Activated B cell treated with CpG ODN at 0.5 μM for 24 hours (primary cell): Measurements from ENCODE around the gene DDX10. TPM values are rescaled to one million over a fixed set of nuclear protein-coding genes. Genes with fewer than 3 reads are reported as not detected.

Experiments
- ATAC-seq: fragments of 200-7000 bp; cut with Tn5 transposase; one replicate; pipeline ENCODE4 v1.10.0; 2021; ENCODE audit warnings: low read depth, mild to moderate bottlenecking, moderate library complexity
- CTCF ChIA-PET: fragments of 350-600 bp; sonication (Branson Sonifier 250); formaldehyde crosslinking; loops from one replicate; lab custom pipeline; 2021; ENCODE audit warnings: antibody characterized with exemption; lab: Charles Lee
- POLR2A ChIA-PET: fragments of 350-600 bp; sonication (Branson Sonifier 250); formaldehyde crosslinking; loops from one replicate; lab custom pipeline; 2021; ENCODE audit warnings: antibody characterized with exemption; lab: Charles Lee
- DNase-seq: peaks from one replicate; pipeline ENCODE4 v3.0.0; 2022
- H3K27ac Mint-ChIP-seq: one replicate; pipeline ENCODE4 v1.8.0; 2020; ENCODE audit warnings: mixed read lengths
- H3K27me3 Mint-ChIP-seq: one replicate; pipeline ENCODE4 v1.8.0; 2021; ENCODE audit warnings: mixed read lengths
- H3K36me3 Mint-ChIP-seq: one replicate; pipeline ENCODE4 v1.8.0; 2021; ENCODE audit warnings: low read depth, mixed read lengths
- H3K4me1 Mint-ChIP-seq: one replicate; pipeline ENCODE4 v1.8.0; 2021; ENCODE audit warnings: mixed read lengths
- H3K4me3 Mint-ChIP-seq: one replicate; pipeline ENCODE4 v1.8.0; 2020; ENCODE audit warnings: mild to moderate bottlenecking, mixed read lengths
- H3K9me3 Mint-ChIP-seq: one replicate; pipeline ENCODE4 v1.8.0; 2020; ENCODE audit warnings: mixed read lengths
- intact Hi-C: fragments of 100-400 bp; cut with micrococcal nuclease; formaldehyde crosslinking; loops from one replicate; pipeline ENCODE4 v1.15.1; 2024
- total RNA-seq: library from RNA; stranded (reverse); gene quantifications from 2 replicates; pipeline ENCODE4 v1.2.3, GENCODE V29; 2022
- TF ChIP-seq, protein P1 (sequence below): fragments of 200-600 bp; IDR thresholded peaks from one replicate; pipeline ENCODE4 v1.8.0; 2022; ENCODE audit warnings: antibody characterized with exemption, mild to moderate bottlenecking

DDX10 gene
- total RNA-seq, 1 donor from 2014 or later = 43.3 TPM

DNA sequence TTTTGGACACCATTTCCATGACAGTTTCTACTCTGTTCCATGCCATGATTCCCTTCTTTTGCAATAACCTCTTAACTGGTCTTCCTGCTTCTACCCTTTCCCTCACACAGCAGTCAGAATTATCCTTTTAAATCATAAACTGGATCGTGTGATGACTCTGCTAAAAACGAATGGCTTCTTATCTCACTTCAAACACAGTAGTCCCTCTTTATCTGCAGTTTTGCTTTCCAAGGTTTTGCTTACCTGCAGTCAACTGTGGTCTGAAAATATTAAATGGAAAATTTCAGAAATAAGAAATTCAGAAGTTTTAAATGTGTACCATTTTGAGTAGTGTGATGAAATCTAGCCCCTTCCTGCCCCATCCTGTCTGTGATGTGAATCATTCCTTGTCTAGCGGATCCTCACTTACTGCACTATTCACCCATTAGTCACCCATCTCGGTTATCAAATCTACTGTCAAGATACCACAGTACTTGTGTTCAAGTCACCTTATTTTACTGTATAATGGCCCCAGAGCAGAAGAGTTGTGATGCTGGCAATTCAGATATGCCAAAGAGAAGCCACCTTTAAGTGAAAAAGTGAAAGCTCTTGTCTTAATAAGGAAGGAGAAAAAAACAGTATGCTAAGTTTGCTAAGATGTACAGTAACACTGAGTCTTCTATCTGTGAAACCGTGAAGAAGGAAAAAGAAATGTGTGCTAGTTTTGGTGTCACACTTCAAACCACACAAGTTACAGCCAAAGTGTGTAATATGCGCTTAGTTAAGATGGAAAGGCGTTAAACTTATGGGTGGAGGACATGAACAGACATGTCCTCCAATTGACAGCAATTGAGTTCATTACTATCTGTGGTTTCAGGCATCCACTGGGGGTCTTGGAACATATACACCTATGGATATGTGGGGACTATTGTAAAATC, 283.0 kb downstream of the DDX10 start:
- peaks cover 6% of the 10 kb centered on the region for H3K9me3 Mint-ChIP-seq
- H3K36me3 Mint-ChIP-seq = peaks cover 28% of the 10 kb centered on the region
- ATAC-seq = no peak
- no peaks in the 10 kb centered on the region for H3K27me3 Mint-ChIP-seq
- CTCF ChIA-PET = no interaction called here
- no peak overlapping the region for H3K4me3 Mint-ChIP-seq
- no peaks in the 10 kb centered on the region for H3K4me1 Mint-ChIP-seq
- POLR2A ChIA-PET = no interaction called here
- TF ChIP-seq, protein P1, sequence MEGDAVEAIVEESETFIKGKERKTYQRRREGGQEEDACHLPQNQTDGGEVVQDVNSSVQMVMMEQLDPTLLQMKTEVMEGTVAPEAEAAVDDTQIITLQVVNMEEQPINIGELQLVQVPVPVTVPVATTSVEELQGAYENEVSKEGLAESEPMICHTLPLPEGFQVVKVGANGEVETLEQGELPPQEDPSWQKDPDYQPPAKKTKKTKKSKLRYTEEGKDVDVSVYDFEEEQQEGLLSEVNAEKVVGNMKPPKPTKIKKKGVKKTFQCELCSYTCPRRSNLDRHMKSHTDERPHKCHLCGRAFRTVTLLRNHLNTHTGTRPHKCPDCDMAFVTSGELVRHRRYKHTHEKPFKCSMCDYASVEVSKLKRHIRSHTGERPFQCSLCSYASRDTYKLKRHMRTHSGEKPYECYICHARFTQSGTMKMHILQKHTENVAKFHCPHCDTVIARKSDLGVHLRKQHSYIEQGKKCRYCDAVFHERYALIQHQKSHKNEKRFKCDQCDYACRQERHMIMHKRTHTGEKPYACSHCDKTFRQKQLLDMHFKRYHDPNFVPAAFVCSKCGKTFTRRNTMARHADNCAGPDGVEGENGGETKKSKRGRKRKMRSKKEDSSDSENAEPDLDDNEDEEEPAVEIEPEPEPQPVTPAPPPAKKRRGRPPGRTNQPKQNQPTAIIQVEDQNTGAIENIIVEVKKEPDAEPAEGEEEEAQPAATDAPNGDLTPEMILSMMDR = no peak
- no peak for DNase-seq
- intact Hi-C loops = no loop called here
- H3K27ac Mint-ChIP-seq = no peak overlapping the region

DNA sequence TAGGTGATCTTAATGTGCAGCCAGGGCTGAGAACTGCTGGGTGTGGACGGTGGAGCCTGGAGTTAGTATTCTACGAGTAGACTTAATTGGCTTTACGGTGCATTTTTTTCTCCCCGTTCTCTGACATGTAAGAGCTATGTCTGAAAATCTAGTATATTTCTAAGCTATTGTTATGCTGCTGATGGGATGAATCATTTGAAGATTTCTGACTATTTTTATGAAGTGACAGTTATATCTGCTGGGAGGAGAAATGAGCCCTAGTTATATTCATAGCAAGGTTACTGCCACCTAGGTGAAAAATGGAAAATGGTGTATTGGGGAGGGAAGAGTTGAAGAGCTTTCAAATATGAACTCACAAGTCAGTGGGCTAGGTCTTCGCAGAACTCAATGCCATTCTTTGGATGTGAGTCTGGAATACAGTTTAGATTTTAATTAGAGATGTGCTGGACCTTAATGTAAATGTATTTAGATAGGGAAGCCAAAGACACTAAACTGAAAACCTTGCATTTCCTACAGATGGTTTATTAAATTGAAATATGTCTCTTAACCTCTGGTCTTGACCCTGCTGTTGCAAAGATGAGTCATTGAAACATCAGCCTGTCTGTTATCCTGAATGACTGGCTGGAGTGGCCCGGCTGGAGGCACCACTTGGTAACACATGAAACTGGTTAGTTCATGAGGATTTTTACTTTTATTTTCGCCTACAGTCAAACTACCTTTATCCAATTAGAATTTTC, 293.7 kb downstream of the DDX10 start:
- Mint-ChIP-seq H3K4me3 (no peak overlapping the region), H3K36me3 (peaks cover 3% of the 10 kb centered on the region), H3K4me1 (no peaks in the 10 kb centered on the region), H3K9me3 (peaks cover 2% of the 10 kb centered on the region), H3K27ac (no peak overlapping the region), H3K27me3 (peaks cover 2% of the 10 kb centered on the region)
- intact Hi-C loops = no loop called here
- TF ChIP-seq, protein P1 = no peak
- CTCF ChIA-PET = no interaction called here
- POLR2A ChIA-PET = no interaction called here
- DNase-seq (no peak), ATAC-seq (no peak)

DNA sequence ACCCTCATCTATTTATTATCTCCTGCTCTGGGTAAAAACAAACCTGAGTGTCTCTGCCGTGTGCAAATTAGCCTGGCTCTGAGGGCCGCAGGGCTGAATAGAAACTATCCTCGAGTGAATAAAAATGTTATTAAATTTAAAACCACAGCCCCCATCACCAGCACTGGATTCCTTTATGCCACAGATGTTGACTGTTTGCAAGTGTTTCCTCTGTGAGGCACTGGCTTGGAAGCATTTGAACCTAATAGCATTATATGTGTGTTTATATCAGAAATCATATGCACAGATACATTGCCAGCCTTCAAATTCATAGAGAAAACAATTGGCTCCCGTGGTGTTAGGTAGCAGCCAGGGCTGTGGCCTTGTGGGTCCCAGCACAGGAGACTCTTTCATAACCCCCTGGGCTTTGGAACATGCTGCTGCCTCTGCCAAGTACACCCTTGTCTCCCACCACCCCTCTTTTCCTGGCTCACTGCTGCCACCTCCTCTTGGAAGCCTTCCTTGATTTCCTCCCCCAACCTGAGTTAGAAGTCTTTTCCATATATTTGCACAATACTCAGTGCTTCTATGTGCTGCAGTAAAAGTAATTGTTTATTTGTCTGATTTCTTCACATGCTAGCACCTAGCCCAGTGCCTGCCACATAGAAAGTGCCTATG, 294.4 kb downstream of the DDX10 start:
- DNase-seq (no peak), ATAC-seq (no peak)
- Mint-ChIP-seq H3K27ac (no peak overlapping the region), H3K36me3 (no peaks in the 10 kb centered on the region), H3K27me3 (peaks cover 2% of the 10 kb centered on the region), H3K4me1 (no peaks in the 10 kb centered on the region), H3K9me3 (peaks cover 2% of the 10 kb centered on the region), H3K4me3 (no peak overlapping the region)
- TF ChIP-seq, protein P1 = no peak
- POLR2A ChIA-PET = no interaction called here
- CTCF ChIA-PET = no interaction called here
- intact Hi-C loops = no loop called here

DNA sequence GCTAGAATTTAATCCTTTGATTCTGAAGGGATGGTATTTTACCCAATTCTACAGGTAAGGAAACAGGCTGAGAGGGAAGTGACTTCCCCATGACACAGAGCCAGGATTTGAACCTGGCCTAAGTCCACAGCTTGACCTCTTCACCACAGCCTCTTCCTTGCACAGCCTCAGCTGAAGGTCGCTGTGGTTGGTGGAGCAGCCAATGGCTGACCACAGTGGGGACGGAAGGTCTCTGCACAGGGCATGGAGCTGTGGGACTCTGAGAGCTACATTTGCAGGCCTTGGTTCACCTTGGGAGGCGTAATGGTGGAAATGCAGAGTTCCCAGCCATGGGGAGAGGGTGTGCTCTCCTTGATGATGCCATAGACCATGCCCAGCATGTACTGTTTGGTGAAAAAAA, 295.0 kb downstream of the DDX10 start:
- intact Hi-C loops = no loop called here
- H3K36me3 Mint-ChIP-seq = no peaks in the 10 kb centered on the region
- no peak for ATAC-seq
- ChIA-PET CTCF (no interaction called here), POLR2A (no interaction called here)
- no peak overlapping the region for H3K27ac Mint-ChIP-seq
- H3K9me3 Mint-ChIP-seq = peaks cover 2% of the 10 kb centered on the region
- H3K4me3 Mint-ChIP-seq = no peak overlapping the region
- no peak for DNase-seq
- H3K27me3 Mint-ChIP-seq = peaks cover 2% of the 10 kb centered on the region
- no peaks in the 10 kb centered on the region for H3K4me1 Mint-ChIP-seq
- TF ChIP-seq, protein P1 = no peak

DNA sequence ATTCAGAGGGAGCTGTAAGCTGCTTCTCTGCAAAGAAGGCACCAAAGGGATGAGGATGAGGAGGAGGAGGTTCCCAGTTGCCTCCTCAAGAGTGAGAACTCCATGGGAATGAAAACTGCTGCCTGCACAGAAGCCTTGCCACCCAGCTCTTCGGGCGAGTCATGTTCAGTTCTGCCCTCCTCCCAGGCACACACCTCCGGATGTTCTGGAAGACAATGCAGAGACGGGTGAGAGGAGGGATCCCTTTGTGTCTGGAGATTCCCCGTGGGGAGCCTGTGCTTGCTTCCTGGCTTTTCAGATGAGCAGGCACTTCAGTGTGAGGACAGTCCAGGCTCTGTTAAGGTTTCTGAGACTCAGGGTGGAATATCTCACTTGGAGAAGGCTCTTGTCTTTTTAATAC, 295.6 kb downstream of the DDX10 start:
- ATAC-seq = no peak
- H3K9me3 Mint-ChIP-seq = no peaks in the 10 kb centered on the region
- CTCF ChIA-PET = no interaction called here
- no peak overlapping the region for H3K4me3 Mint-ChIP-seq
- H3K27me3 Mint-ChIP-seq = peaks cover 2% of the 10 kb centered on the region
- DNase-seq = no peak
- POLR2A ChIA-PET = no interaction called here
- intact Hi-C loops = no loop called here
- no peaks in the 10 kb centered on the region for H3K4me1 Mint-ChIP-seq
- H3K36me3 Mint-ChIP-seq = no peaks in the 10 kb centered on the region
- H3K27ac Mint-ChIP-seq = no peak overlapping the region
- TF ChIP-seq, protein P1 = no peak
